NOMO-1 treated with dmso at 0.1 percent for 144 hours (cell line): ENCODE results near the gene ATP5F1A.
A peak's percentile ranks its signal among the peaks of the same experiment; 100 is the strongest.
"Not testable (repeated sequence)": the region's sequence is repeated elsewhere in the genome, so short reads cannot be mapped to it uniquely, and the experiment has no call there.

Experiments used
- DNase-seq: peaks from one replicate; lab custom pipeline; 2025; ENCODE audit not compliant: unreplicated experiment; lab: John Stamatoyannopoulos, UW

Gene ATP5F1A

GRCh38 chr18:46097801-46098615, at the start of gene ATP5F1A:
Gene ATP5F1A (minus strand): TSS chr18:46098296. CDS start chr18:46098231, 65 bp downstream.
- DNase-seq: peak; percentile 76

DNA sequence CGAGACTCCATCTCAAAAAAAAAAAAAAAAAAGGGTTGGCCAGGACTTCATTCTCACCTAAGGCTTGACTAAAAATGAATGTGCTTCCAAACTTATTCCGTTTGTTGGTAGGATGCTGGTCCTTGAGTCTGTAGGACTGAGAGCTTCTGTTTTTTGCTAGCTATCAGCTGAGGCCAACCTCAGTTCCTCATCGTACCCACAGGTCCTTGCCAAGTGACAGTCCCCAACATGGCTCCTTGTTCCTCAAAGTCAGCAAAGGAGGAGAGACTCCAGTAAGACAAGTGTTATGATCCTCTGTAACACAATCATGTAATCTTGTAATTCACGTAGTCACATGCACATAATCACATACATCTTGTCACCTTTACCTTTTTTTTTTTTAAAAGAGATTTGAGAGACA, 43.1 kb upstream of the ATP5F1A start:
- DNase-seq: no peak

- DNase-seq: no peak
These were observed 42.1 kb upstream of the ATP5F1A start for GRCh38 chr18:46140173-46140572.

- DNase-seq: no peak
These were observed 37.0 kb upstream of the ATP5F1A start for GRCh38 chr18:46134920-46135675.

DNA sequence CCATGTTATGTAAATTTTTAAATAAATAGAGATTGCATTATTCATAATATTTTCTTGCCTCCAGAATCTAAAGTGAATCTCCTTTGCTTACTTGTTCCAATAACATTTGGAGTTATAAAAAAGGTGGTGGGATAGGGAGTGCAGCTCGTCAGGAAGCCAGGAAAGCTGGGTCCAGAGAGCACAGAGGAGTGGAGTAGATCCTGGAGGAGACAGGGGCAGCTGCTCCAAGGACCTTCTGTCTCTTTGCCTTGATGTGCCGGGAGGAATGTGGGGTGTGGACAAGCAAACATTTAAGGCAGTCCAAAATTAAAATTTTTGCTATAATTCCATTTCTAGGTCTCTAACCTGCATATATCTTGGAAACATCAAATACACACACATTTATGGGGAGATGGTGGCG, 35.4 kb upstream of the ATP5F1A start:
- no peak for DNase-seq

DNA sequence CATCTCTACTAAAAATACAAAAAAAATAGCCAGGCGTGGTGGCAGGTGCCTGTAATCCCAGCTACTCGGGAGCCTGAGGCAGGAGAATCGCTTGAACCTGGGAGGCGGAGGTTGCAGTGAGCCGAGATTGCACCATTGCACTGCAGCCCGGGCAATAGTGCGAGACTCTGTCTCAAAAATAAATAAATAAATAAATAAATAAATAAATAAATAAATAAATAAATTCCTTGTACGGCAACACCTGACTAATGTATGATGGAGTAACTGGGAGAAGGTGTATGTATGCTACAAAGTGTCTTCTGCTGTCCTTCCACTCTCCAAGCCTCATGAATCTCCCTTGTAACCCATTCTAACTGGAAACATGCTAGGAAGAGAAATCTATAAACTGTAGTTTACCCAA, 32.5 kb upstream of the ATP5F1A start:
- not testable (repeated sequence) for DNase-seq

DNA sequence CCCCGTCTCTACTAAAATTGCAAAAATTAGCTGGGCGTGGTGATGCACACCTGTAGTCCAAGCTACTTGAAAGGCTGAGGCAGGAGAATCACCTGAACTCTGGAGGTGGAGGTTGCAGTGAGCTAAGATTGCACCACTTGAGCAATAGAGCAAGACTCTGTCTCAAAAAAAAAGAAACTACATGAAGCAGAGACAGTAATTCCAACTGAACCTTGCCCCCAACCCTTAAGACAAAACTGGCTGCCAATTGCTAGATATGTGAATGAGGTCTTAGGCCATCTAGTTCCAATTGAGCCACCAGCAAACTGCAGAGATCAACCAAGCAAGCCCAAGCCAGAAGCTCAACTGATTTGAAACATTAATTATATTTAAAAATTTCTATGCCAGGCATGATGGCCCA, 32.0 kb upstream of the ATP5F1A start:
- no peak for DNase-seq

DNA sequence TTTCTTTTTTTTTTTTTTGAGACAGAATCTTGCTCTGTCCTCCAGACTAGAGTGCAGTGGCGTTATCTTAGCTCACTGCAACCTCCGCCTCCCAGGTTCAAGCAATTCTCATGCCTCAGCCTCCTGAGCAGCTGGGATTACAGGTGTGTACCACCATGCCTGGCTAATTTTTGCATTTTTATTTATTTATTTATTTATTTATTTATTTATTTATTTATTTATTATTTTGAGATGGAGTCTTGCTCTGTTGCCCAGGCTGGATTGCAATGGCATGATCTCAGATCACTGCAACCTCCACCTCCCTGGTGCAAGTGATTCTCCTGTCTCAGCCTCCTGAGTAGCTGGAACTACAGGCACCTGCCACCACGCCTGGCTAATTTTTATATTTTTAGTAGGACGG, 28.5 kb upstream of the ATP5F1A start:
- not testable (repeated sequence) for DNase-seq

DNA sequence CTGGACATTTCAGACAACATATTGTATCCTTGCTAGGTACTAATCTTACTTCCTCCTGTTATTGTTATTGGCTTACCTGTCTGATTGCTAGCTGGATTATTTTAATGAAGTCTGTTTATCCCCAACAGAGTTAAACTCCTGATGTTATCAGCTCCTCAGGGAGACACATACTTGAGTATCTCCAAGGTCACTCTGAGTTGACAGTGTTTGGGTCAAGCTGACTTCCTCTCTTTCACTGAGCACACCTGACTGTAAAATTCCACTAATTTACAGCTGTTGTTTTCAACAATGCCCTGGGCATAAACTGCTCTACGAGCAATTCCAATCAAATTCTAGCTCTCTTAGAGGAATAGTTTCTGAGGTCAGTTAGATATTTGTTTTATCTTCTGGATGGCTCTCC, 15.7 kb upstream of the ATP5F1A start:
- DNase-seq: no peak

GRCh38 chr18:46110406-46110805, 12.3 kb upstream of the ATP5F1A start:
- no peak for DNase-seq

GRCh38 chr18:46109386-46109785, 11.3 kb upstream of the ATP5F1A start:
- no peak for DNase-seq

- peak; percentile 53 for DNase-seq
These were observed 6.2 kb upstream of the ATP5F1A start, which contains the start of gene HAUS1 for GRCh38 chr18:46104128-46104911. Gene HAUS1 (plus strand): TSS chr18:46104385. CDS start chr18:46104412, 27 bp downstream.

- no peak for DNase-seq
These were observed 1.4 kb upstream of the ATP5F1A start for GRCh38 chr18:46099463-46099862.

DNA sequence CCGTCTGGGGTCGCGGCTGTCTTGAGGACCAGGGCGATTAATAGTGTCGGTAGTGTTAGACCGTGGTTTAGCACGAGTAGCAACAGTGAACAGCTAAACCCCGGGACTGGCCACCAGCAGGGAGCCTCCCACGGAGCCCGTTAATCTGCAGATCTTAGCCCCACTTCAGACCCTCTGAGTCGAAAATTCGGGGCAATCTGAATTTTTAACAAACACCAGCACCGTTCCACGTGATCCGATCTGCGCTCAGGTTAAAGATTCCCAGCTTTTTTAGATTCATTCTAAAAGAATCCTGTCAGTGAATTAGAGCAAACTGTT, 479 bp upstream of the ATP5F1A start:
- DNase-seq: no peak

GRCh38 chr18:46097431-46097800, 680 bp downstream of the ATP5F1A start:
- DNase-seq: no peak

DNA sequence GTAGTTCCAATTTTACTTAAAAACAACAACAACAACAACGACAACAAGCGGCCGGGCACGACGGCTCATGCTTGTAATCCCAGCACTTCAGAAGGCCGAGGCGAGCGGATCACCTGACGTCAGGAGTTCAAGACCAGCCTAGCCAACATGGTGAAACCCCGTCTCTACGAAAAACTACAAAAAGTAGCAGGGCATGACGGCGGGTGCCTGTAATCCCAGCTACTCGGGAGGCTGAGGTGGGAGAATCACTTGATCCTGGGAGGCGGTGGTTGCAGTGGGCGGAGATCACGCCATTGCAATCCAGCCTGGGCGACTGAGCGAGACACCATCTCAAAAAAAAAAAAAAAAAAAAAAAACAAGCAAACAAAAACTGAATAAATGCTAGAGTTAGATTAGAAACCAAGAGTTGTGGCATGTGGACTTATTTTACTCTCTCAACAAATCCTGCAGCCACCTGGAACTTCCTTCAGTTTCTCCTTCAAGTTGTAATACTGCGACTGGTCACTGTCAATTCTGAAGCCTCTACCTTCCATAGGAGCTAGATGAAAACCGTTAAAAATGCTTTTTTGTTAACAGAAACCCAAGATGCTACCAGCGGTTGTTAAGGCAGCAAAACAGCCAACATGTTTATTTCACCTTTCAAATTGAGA, 1.3 kb downstream of the ATP5F1A start:
- no peak for DNase-seq

- no peak for DNase-seq
These were observed 2.6 kb downstream of the ATP5F1A start for GRCh38 chr18:46095532-46095931.

- not testable (repeated sequence) for DNase-seq
These were observed 9.6 kb downstream of the ATP5F1A start for GRCh38 chr18:46088501-46088900.

DNA sequence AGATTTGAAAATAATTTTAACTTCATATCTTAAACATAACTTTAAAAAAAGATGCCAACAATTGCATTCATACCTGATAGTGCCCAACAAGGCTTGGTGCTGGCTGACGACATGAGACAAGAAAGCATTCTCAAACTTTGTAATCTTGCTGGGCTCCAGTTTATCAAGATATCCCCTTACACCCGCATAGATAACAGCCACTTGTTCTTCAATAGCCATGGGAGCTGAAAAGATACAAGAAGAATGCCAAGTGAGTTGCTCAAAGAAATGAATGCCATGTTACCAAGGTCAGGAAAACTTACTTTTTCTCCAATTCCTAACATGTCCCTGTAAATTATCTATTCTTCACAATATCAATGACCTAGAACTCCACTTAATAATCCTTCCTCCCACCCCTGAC, 13.7 kb downstream of the ATP5F1A start:
- DNase-seq: no peak

- DNase-seq: no peak
These were observed 17.9 kb downstream of the ATP5F1A start for GRCh38 chr18:46080156-46080555.

GRCh38 chr18:46079336-46079735, 18.8 kb downstream of the ATP5F1A start:
- DNase-seq: no peak
